PC-9 (cell line): Measurements from ENCODE around the gene SPON1. TPM values are rescaled to one million over a fixed set of nuclear protein-coding genes. Genes with fewer than 3 reads are reported as not detected.
"Not testable (repeated sequence)": the region's sequence is repeated elsewhere in the genome, so short reads cannot be mapped to it uniquely, and the experiment has no call there.

Source experiments
- BruUV-seq: library from RNA; stranded (reverse); fragments of 400-500 nt; replicated peaks from 2 replicates; lab custom pipeline; 2021; lab: Mats Ljungman, UMichigan
- CTCF ChIA-PET: fragments of 300-600 bp; sonication (Branson Sonifier 250); formaldehyde crosslinking; loops from one replicate; lab custom pipeline; 2022; ENCODE audit warnings: antibody characterized with exemption; lab: Charles Lee
- POLR2A ChIA-PET: fragments of 300-600 bp; sonication (Branson Sonifier 250); formaldehyde crosslinking; loops from one replicate; lab custom pipeline; 2022; ENCODE audit warnings: antibody characterized with exemption; ENCODE audit not compliant: unreplicated experiment; lab: Charles Lee
- DNase-seq, 2 experiments: peaks; one replicate each; pipeline versions ENCODE4 v3.0.0 to v3.0.0-alpha.2; 2015 to 2022; ENCODE audit warnings: mixed read lengths in 1 of 2
- H2AFZ ChIP-seq: fragments of 200-600 bp; sonication (generic); 2 replicates; pipeline ENCODE4 v1.8.1; 2017; ENCODE audit warnings: antibody characterized with exemption
- H3F3A ChIP-seq: fragments of 200-600 bp; sonication (generic); 2 replicates; pipeline ENCODE4 v1.8.1; 2017; ENCODE audit warnings: antibody characterized with exemption, mild to moderate bottlenecking, low read depth; ENCODE audit not compliant: insufficient read depth
- H3K27ac ChIP-seq: fragments of 200-600 bp; sonication (generic); 2 replicates; pipeline ENCODE4 v1.6.1; 2016; ENCODE audit warnings: mixed run types
- H3K27me3 ChIP-seq: fragments of 200-600 bp; sonication (generic); 2 replicates; pipeline ENCODE4 v1.6.1; 2016; ENCODE audit warnings: low read depth, mixed run types; ENCODE audit not compliant: insufficient read depth
- H3K36me3 ChIP-seq: fragments of 200-600 bp; sonication (generic); 2 replicates; pipeline ENCODE4 v1.6.1; 2016; ENCODE audit warnings: low read depth, mixed run types
- H3K4me1 ChIP-seq: fragments of 200-600 bp; sonication (generic); replicated peaks from 2 replicates; pipeline ENCODE4 v1.6.1; 2016; ENCODE audit warnings: mixed run types; ENCODE audit not compliant: insufficient read depth
- H3K4me2 ChIP-seq: fragments of 200-600 bp; sonication (generic); 2 replicates; pipeline ENCODE4 v1.6.1; 2017; ENCODE audit warnings: mixed run types
- H3K4me3 ChIP-seq: fragments of 200-600 bp; sonication (generic); 2 replicates; pipeline ENCODE4 v1.6.1; 2016; ENCODE audit warnings: mixed run types
- H3K79me2 ChIP-seq: fragments of 200-600 bp; sonication (generic); 2 replicates; pipeline ENCODE4 v1.6.1; 2017; ENCODE audit warnings: low read depth, mixed run types
- H3K9me2 ChIP-seq: fragments of 200-600 bp; sonication (generic); 2 replicates; pipeline ENCODE4 v1.8.1; 2017; ENCODE audit warnings: mild to moderate bottlenecking; ENCODE audit not compliant: insufficient read depth
- H3K9me3 ChIP-seq: fragments of 200-600 bp; sonication (generic); 2 replicates; pipeline ENCODE4 v1.8.1; 2016; ENCODE audit warnings: low read depth; ENCODE audit not compliant: insufficient read depth
- H4K20me1 ChIP-seq: fragments of 200-600 bp; sonication (generic); 2 replicates; pipeline ENCODE4 v1.8.1; 2017; ENCODE audit not compliant: insufficient read depth
- EZH2 ChIP-seq: fragments of 200-600 bp; sonication (generic); IDR thresholded peaks from 2 replicates; pipeline ENCODE4 v1.8.0; 2017; ENCODE audit warnings: antibody characterized with exemption, low read depth
- intact Hi-C: fragments of 100-400 bp; cut with micrococcal nuclease; formaldehyde crosslinking; loops from one replicate; pipeline ENCODE4 v1.10.0; 2022; ENCODE audit not compliant: unreplicated experiment
- total RNA-seq: library from RNA; stranded (reverse); gene quantifications from 2 replicates; pipeline ENCODE4 v1.2.3, GENCODE V29; 2021
- TF ChIP-seq, protein P1 (sequence below): fragments of 200-600 bp; sonication (generic); conservative IDR thresholded peaks from 2 replicates; pipeline ENCODE4 v1.6.1; 2017; ENCODE audit warnings: mixed run types, antibody characterized with exemption, mild to moderate bottlenecking, moderate library complexity

Gene SPON1
- total RNA-seq, 1 experiment from 2014 or later = 0.70 TPM

DNA sequence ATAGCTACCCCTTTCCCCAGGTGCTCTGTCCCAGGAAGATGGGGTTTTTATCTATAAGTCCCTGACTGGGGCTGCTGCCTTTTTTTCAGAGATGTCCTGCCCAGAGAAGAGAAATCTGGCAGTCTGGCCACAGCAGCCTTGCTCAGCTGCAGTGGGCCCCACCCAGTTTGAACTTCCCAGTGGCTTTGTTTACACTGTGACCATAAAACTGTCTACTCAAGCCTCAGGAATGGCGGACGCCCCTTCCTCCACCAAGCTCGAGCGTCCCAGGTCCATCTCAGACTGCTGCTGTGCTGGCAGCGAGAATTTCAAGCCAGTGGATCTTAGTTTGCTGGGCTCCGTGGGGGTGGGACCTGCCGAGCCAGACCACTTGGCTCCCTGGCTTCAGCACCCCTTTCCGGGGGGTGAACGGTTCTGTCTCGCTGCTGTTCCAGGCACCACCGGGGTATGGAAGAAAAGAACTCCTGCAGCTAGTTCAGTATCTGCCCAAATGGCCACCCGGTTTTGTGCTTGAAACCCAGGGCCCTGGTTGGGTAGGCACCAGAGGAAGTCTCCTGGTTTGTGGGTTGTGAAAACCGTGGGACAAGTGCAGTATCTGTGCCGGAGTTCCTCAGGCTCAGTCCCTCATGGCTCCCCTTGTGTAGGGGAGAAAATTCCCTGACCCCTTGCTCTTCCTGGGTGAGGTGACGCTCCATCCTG, 29.8 kb downstream of the SPON1 start:
- intact Hi-C loops = loop anchor here (2.0 kb wide), 1 partner anchor 22 kb away; no protein-coding TSS in a partner anchor
- H3K36me3 ChIP-seq, H3K4me3 ChIP-seq, H3K27me3 ChIP-seq, POLR2A ChIA-PET, H4K20me1 ChIP-seq, H3F3A ChIP-seq, BruUV-seq, H3K9me3 ChIP-seq, H3K27ac ChIP-seq, H3K9me2 ChIP-seq, H3K79me2 ChIP-seq: not testable (repeated sequence)
- DNase-seq = peak; percentile 61 to 78
- H2AFZ ChIP-seq = peak overlapping the region; percentile 74
- peaks cover 17% of the 10 kb centered on the region for H3K4me1 ChIP-seq
- peak overlapping the region; percentile 62 for H3K4me2 ChIP-seq
- CTCF ChIA-PET = interaction anchor here (0.6 kb wide), 1 partner anchor 554 kb away, joined by 4 read pairs; no protein-coding TSS in a partner anchor

DNA sequence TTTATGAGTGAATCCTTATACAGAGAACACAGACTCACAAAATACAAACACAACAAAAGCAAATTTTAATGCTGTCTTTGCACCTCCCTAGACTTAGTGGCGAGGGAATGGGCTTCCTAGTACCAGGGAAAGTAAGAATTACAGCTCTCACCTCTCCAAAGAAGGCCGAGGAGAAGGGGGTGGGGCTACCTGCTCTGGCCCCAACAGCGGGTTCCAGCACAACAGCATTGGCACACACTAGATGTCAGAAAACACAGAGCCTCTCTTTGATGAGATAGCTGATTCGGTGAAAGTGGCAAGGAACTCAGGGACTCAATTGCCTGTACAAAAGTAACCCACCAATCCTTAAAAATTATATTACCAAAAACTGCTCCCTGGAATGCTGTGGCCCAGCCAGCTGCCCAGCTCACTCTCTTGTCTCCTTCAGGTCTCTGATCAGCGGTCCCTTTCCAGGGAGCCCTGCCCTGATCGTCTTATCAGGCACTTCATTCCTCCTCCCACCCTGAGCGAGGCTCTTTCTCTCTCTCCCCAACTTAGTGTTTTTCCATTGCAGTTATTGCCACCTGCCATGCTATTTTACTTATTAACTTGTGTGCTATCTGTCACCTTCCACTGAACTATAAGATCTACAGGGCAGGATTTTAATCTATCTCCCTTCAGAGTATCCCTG, 30.7 kb downstream of the SPON1 start:
- no TSS peak for BruUV-seq

DNA sequence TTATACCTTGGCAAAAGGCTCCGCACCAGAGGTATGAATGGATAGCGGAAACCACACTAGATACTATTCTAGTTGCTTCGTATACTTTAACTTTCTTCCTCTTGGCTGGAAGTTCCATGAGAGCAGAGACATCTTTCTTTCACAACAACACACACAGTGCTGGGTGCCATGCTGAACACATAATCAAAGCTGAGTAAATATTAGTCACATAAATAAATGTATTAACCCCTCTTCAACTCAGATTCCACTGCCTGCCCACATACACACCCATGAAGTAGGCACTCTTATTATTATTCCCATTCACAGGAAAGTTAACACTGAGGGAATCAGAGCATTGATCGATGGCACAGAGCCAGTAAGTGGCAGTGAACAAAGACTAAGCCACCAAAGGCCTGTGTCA, 35.4 kb downstream of the SPON1 start:
- H3K36me3 ChIP-seq = no peaks in the 10 kb centered on the region
- POLR2A ChIA-PET = no interaction called here
- no peak overlapping the region for H2AFZ ChIP-seq
- TF ChIP-seq, protein P1, sequence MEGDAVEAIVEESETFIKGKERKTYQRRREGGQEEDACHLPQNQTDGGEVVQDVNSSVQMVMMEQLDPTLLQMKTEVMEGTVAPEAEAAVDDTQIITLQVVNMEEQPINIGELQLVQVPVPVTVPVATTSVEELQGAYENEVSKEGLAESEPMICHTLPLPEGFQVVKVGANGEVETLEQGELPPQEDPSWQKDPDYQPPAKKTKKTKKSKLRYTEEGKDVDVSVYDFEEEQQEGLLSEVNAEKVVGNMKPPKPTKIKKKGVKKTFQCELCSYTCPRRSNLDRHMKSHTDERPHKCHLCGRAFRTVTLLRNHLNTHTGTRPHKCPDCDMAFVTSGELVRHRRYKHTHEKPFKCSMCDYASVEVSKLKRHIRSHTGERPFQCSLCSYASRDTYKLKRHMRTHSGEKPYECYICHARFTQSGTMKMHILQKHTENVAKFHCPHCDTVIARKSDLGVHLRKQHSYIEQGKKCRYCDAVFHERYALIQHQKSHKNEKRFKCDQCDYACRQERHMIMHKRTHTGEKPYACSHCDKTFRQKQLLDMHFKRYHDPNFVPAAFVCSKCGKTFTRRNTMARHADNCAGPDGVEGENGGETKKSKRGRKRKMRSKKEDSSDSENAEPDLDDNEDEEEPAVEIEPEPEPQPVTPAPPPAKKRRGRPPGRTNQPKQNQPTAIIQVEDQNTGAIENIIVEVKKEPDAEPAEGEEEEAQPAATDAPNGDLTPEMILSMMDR = no peak
- no peak for TF ChIP-seq EZH2
- H3K4me3 ChIP-seq = no peak overlapping the region
- no peaks in the 10 kb centered on the region for H3K9me2 ChIP-seq
- no peaks in the 10 kb centered on the region for H4K20me1 ChIP-seq
- intact Hi-C loops = no loop called here
- H3K9me3 ChIP-seq = no peaks in the 10 kb centered on the region
- H3K27ac ChIP-seq = no peak overlapping the region
- DNase-seq = no peak
- H3K4me2 ChIP-seq = no peak overlapping the region
- no TSS peak for BruUV-seq
- H3K27me3 ChIP-seq = no peaks in the 10 kb centered on the region
- no peaks in the 10 kb centered on the region for H3F3A ChIP-seq
- no peaks in the 10 kb centered on the region for H3K79me2 ChIP-seq
- CTCF ChIA-PET = no interaction called here
- H3K4me1 ChIP-seq = peaks cover 3% of the 10 kb centered on the region; the same call in 1 of the 2 replicates

More for the DNA sequence above, 30.7 kb downstream of the SPON1 start:
- Histone ChIP-seq H3K79me2 (no peaks in the 10 kb centered on the region), H3K4me1 (peaks cover 17% of the 10 kb centered on the region), H4K20me1 (no peaks in the 10 kb centered on the region), H3K4me2 (no peak overlapping the region), H3K27me3 (no peaks in the 10 kb centered on the region), H3F3A (no peaks in the 10 kb centered on the region), H3K9me3 (no peaks in the 10 kb centered on the region), H3K4me3 (no peak overlapping the region), H3K9me2 (no peaks in the 10 kb centered on the region), H3K27ac (no peak overlapping the region), H2AFZ (no peak overlapping the region), H3K36me3 (no peaks in the 10 kb centered on the region)
- TF ChIP-seq, protein P1 = no peak
- TF ChIP-seq EZH2 = no peak
- ChIA-PET CTCF (interaction anchor here (0.6 kb wide), 1 partner anchor 158 kb away, joined by 3 read pairs; no protein-coding TSS in a partner anchor), POLR2A (no interaction called here)
- DNase-seq = no peak
- intact Hi-C loops = loop anchor here (2.0 kb wide), 1 partner anchor 22 kb away; no protein-coding TSS in a partner anchor
